Osteoblast (primary cell): ENCODE measurements around the gene STAT6. TPM values are rescaled to one million over a fixed set of nuclear protein-coding genes. Genes with fewer than 3 reads are reported as not detected.

ENCODE experiments used
- DNase-seq: peaks from one replicate; pipeline ENCODE4 v3.0.0; 2011; ENCODE audit warnings: low spot score, mixed read lengths; ENCODE audit not compliant: insufficient read length; ENCODE audit errors: missing footprints
- H2AFZ ChIP-seq: 2 replicates; pipeline ENCODE4 v1.6.0; 2011; ENCODE audit warnings: mild to moderate bottlenecking, low read length
- H3K27ac ChIP-seq: 2 replicates; pipeline ENCODE4 v1.5.1; 2011; ENCODE audit warnings: mild to moderate bottlenecking, low read depth, low read length, moderate library complexity
- H3K27me3 ChIP-seq: 2 replicates; pipeline ENCODE4 v1.6.0; 2012; ENCODE audit warnings: mild to moderate bottlenecking, control low read depth, inconsistent platforms, low read length, moderate library complexity; ENCODE audit not compliant: insufficient read depth
- H3K36me3 ChIP-seq: 2 replicates; pipeline ENCODE4 v1.5.1; 2011; ENCODE audit warnings: mild to moderate bottlenecking, low read length, control low read depth, moderate library complexity; ENCODE audit not compliant: insufficient read depth
- H3K4me1 ChIP-seq: 2 replicates; pipeline ENCODE4 v1.5.1; 2011; ENCODE audit warnings: mild to moderate bottlenecking, low read length, control low read depth, moderate library complexity; ENCODE audit not compliant: insufficient read depth
- H3K4me2 ChIP-seq: 2 replicates; pipeline ENCODE4 v1.6.0; 2011; ENCODE audit warnings: mild to moderate bottlenecking, low read length; ENCODE audit not compliant: insufficient read depth
- H3K4me3 ChIP-seq: fragments of 200-600 bp; sonication (generic); 3 replicates; pipeline ENCODE4 v1.5.1; 2012; ENCODE audit warnings: mild to moderate bottlenecking, low read length, inconsistent platforms; ENCODE audit not compliant: insufficient read depth
- H3K79me2 ChIP-seq: 2 replicates; pipeline ENCODE4 v1.6.0; 2012; ENCODE audit warnings: mild to moderate bottlenecking, low read length, control low read depth, inconsistent platforms; ENCODE audit not compliant: insufficient read depth
- H3K9me3 ChIP-seq: 2 replicates; pipeline ENCODE4 v1.5.1; 2011; ENCODE audit warnings: low read depth, low read length, control low read depth
- H4K20me1 ChIP-seq: 2 replicates; pipeline ENCODE4 v1.6.0; 2012; ENCODE audit warnings: mild to moderate bottlenecking, low read length, control low read depth; ENCODE audit not compliant: insufficient read depth
- total RNA-seq: library from RNA; depleted of rRNA; stranded (reverse); fragments of >200 nt; gene quantifications from 2 replicates; pipeline ENCODE4 v1.2.3, GENCODE V29; 2012
- TF ChIP-seq, protein P1 (sequence below): IDR thresholded peaks from 2 replicates; pipeline ENCODE4 v1.5.1; 2011; ENCODE audit warnings: mild to moderate bottlenecking, low read depth, low read length, moderate library complexity; ENCODE audit errors: extremely low read depth

Gene STAT6
- total RNA-seq, 1 donor: 167 TPM

DNA sequence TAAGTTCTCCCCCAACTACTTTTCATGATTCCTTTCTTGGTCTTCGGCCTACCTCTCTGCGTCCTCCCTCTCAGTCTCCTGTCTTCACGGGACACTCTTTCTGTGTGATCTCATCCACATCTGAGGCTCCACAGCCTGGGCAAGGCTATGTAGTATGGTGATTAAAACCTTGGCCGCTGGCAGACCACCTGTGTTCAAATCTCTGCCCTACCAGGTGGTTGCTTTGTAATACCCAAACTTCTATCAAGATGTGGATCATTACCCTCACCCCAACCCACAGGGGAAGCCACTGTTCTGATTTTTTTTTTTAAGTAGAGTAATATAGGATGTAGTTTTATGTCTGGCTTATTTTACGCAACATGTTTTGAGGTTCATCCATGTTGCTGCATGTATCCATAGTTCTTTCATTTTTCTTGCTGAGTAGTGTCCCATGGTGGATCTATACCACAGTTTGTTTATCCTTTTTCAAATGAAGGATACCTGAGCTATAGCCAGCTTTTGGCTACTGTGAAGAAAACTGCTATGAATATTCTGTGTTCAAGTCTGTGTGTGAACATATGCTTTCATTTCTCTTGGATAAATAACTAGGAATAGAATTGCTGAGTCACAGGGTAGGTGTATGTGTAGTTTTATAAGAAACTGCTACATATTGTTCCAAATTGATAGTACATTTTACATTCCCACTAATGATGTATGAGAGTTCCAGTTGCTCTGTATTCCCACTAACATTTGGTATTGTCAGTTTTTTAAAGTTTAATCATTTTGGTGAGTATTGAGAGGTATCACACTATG lies 8.3 kb upstream of the STAT6 start:
- Histone ChIP-seq H4K20me1 (no peaks in the 10 kb centered on the region), H3K4me1 (peaks cover 17% of the 10 kb centered on the region), H3K36me3 (no peaks in the 10 kb centered on the region), H2AFZ (peak overlapping the region; percentile 81), H3K4me2 (no peak overlapping the region), H3K9me3 (peaks cover 1% of the 10 kb centered on the region), H3K27ac (peak overlapping the region; percentile 56), H3K4me3 (no peak overlapping the region), H3K27me3 (no peaks in the 10 kb centered on the region), H3K79me2 (no peaks in the 10 kb centered on the region)
- TF ChIP-seq, protein P1, sequence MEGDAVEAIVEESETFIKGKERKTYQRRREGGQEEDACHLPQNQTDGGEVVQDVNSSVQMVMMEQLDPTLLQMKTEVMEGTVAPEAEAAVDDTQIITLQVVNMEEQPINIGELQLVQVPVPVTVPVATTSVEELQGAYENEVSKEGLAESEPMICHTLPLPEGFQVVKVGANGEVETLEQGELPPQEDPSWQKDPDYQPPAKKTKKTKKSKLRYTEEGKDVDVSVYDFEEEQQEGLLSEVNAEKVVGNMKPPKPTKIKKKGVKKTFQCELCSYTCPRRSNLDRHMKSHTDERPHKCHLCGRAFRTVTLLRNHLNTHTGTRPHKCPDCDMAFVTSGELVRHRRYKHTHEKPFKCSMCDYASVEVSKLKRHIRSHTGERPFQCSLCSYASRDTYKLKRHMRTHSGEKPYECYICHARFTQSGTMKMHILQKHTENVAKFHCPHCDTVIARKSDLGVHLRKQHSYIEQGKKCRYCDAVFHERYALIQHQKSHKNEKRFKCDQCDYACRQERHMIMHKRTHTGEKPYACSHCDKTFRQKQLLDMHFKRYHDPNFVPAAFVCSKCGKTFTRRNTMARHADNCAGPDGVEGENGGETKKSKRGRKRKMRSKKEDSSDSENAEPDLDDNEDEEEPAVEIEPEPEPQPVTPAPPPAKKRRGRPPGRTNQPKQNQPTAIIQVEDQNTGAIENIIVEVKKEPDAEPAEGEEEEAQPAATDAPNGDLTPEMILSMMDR: no peak
- DNase-seq: no peak

DNA sequence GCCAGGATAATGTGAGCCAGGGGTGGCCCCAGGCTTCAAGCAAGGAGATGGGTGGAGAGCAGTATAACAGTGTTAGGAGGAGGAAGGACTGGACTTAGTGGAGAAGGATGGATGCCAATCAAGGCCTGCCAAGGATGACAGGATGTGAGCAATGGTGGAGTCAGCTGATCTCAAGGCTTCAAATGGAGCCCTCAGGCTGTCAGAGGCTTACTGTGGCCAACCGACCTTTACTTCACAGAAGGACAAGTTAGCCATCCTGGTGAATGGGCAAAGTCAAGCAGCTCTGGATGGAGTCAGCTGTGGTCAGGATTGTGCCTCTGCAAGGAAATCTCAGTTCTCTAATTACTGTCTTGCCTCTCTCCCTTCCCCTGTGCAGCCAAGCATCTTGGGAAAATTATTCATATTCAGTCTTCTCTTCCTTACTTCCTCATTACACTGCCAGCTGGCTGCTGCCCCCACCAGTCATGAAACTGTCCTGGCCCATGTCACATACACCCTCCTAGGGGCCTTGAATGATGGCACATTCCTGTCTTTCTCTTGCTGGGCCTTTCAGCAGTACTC lies 7.6 kb upstream of the STAT6 start:
- Histone ChIP-seq H3K36me3 (no peaks in the 10 kb centered on the region), H2AFZ (peak overlapping the region; percentile 81), H3K4me2 (no peak overlapping the region), H3K79me2 (no peaks in the 10 kb centered on the region), H3K4me1 (peaks cover 17% of the 10 kb centered on the region), H3K9me3 (peaks cover under 1% of the 10 kb centered on the region), H3K27me3 (no peaks in the 10 kb centered on the region), H3K27ac (peak overlapping the region; percentile 56), H3K4me3 (no peak overlapping the region), H4K20me1 (no peaks in the 10 kb centered on the region)
- TF ChIP-seq, protein P1: no peak
- peak; percentile 58 for DNase-seq

DNA sequence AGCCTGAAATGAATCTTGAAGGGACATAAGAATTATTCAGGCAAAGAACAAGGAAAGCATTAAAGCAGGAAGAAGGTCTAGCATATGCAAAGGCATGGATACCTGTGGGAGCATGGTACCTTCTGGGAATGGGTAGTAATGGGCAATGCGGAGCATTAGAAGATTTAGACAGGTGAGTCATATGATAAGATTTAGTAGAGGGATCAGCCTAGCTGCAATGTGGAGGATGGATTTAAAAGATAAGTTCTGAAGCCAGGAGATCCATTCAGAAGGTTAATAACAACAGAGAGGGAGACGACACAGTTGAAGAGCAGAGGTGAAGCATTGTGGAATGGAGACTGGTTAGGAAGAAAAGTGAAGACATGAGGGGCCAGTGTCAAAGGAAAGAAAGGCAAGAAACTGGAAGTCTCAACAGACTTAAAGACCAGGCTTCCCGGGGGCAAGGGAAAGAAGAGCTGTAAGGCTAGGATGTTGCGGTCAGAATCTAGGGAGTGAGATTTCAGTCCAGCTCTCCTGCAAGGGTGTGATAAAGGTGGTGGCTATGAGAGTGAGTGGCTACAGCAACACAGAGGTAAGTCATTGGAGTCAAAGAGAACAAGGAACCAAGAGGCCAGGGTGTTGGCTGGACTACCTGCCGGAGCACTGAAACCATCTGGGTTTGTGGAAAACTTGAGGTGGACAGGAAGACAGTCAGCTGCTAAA lies 5.6 kb upstream of the STAT6 start:
- Histone ChIP-seq H3K79me2 (no peaks in the 10 kb centered on the region), H3K27ac (no peak overlapping the region), H3K4me3 (no peak overlapping the region), H4K20me1 (no peaks in the 10 kb centered on the region), H3K9me3 (no peaks in the 10 kb centered on the region), H3K36me3 (no peaks in the 10 kb centered on the region), H3K4me2 (no peak overlapping the region), H3K27me3 (no peaks in the 10 kb centered on the region), H3K4me1 (peaks cover 28% of the 10 kb centered on the region), H2AFZ (no peak overlapping the region)
- no peak for DNase-seq
- TF ChIP-seq, protein P1: no peak
